CD14-positive monocyte (primary cell): ENCODE results near the gene NLRP4. TPM values are rescaled to one million over a fixed set of nuclear protein-coding genes. Genes with fewer than 3 reads are reported as not detected.

Source experiments
- DNase-seq, 3 donors: peaks; one replicate each; pipeline ENCODE4 v3.0.0-alpha.2; 2011 to 2022
- H2AFZ ChIP-seq: 2 replicates; pipeline ENCODE4 v1.6.0; 2012; ENCODE audit warnings: mild to moderate bottlenecking, low read depth, low read length, inconsistent platforms; ENCODE audit not compliant: insufficient read depth, poor library complexity, severe bottlenecking
- H3K27ac ChIP-seq, 2 donors: 1 replicate in 1 of 2; 2 replicates in 1 of 2; pipeline ENCODE4 v1.5.1; 2012 to 2013; ENCODE audit warnings: low read length in 2 of 2, control low read depth in 1 of 2, inconsistent platforms in 1 of 2, low read depth in 1 of 2, mild to moderate bottlenecking in 1 of 2
- H3K27me3 ChIP-seq, 2 donors: one replicate each; pipeline versions ENCODE4 v1.6.0 to v1.6.1; 2011 to 2013; ENCODE audit warnings: low read length in 2 of 2; ENCODE audit not compliant: control insufficient read depth in 2 of 2, insufficient read depth in 2 of 2
- H3K36me3 ChIP-seq, 2 donors: replicated peaks in 1 of 2; 1 replicate in 1 of 2; 2 replicates in 1 of 2; pipeline versions ENCODE4 v1.5.1 to v1.6.1; 2012 to 2013; ENCODE audit warnings: low read length in 2 of 2, control low read depth in 1 of 2, inconsistent platforms in 1 of 2, mild to moderate bottlenecking in 1 of 2; ENCODE audit not compliant: insufficient read depth in 2 of 2, control insufficient read depth in 1 of 2
- H3K4me1 ChIP-seq, 2 donors: 1 replicate in 1 of 2; 2 replicates in 1 of 2; pipeline versions ENCODE4 v1.5.1 to v1.6.1; 2012 to 2013; ENCODE audit warnings: low read length in 2 of 2, control low read depth in 1 of 2, inconsistent platforms in 1 of 2, mild to moderate bottlenecking in 1 of 2, moderate library complexity in 1 of 2; ENCODE audit not compliant: insufficient read depth in 2 of 2, control insufficient read depth in 1 of 2
- H3K4me2 ChIP-seq: replicated peaks from 2 replicates; pipeline ENCODE3; 2012; ENCODE audit warnings: low read length, moderate library complexity, mild to moderate bottlenecking; ENCODE audit not compliant: poor library complexity, severe bottlenecking; ENCODE audit errors: extremely low read depth
- H3K4me3 ChIP-seq, 3 experiments: fragments of 200-600 bp in 1 of 3; sonication (generic) in 1 of 3; replicated peaks in 1 of 3; 1 replicate in 2 of 3; 2 replicates in 1 of 3; pipeline ENCODE4 v1.5.1; 2011 to 2013; ENCODE audit warnings: low read length in 3 of 3, mild to moderate bottlenecking in 3 of 3, control low read depth in 2 of 3, low read depth in 2 of 3, inconsistent platforms in 1 of 3, moderate library complexity in 1 of 3
- H3K79me2 ChIP-seq: 2 replicates; pipeline ENCODE4 v1.6.0; 2012; ENCODE audit warnings: mild to moderate bottlenecking, control low read depth, inconsistent platforms, low read length, moderate library complexity; ENCODE audit not compliant: insufficient read depth
- H3K9ac ChIP-seq: 2 replicates; pipeline ENCODE4 v1.6.0; 2017; ENCODE audit warnings: low read length, mild to moderate bottlenecking; ENCODE audit not compliant: insufficient read depth, poor library complexity, severe bottlenecking
- H3K9me3 ChIP-seq, 2 donors: replicated peaks in 1 of 2; 1 replicate in 1 of 2; 2 replicates in 1 of 2; pipeline versions ENCODE4 v1.5.1 to v1.6.1; 2012 to 2013; ENCODE audit warnings: low read length in 2 of 2, control low read depth in 1 of 2; ENCODE audit not compliant: control insufficient read depth in 1 of 2, insufficient read depth in 1 of 2
- H4K20me1 ChIP-seq: 2 replicates; pipeline ENCODE4 v1.6.0; 2012; ENCODE audit warnings: mild to moderate bottlenecking, low read length, control low read depth, moderate library complexity; ENCODE audit not compliant: insufficient read depth
- H3K27ac Mint-ChIP-seq, 7 donors: one replicate each; pipeline ENCODE4 v1.8.0; 2020; ENCODE audit warnings: mild to moderate bottlenecking in 7 of 7, mixed read lengths in 7 of 7, moderate library complexity in 6 of 7, inconsistent platforms in 2 of 7
- H3K27me3 Mint-ChIP-seq, 3 donors: one replicate each; pipeline ENCODE4 v1.8.0; 2021 to 2022; ENCODE audit warnings: low read depth in 3 of 3, mild to moderate bottlenecking in 3 of 3, mixed read lengths in 3 of 3, moderate library complexity in 3 of 3, inconsistent platforms in 1 of 3
- H3K36me3 Mint-ChIP-seq, 2 donors: one replicate each; pipeline ENCODE4 v1.8.0; 2020; ENCODE audit warnings: mixed read lengths in 2 of 2, inconsistent platforms in 1 of 2, mild to moderate bottlenecking in 1 of 2
- H3K4me1 Mint-ChIP-seq: one replicate; pipeline ENCODE4 v1.8.0; 2020; ENCODE audit warnings: mild to moderate bottlenecking, mixed read lengths
- H3K4me3 Mint-ChIP-seq, 2 donors: one replicate each; pipeline ENCODE4 v1.8.0; 2020; ENCODE audit warnings: mild to moderate bottlenecking in 2 of 2, mixed read lengths in 2 of 2, moderate library complexity in 1 of 2
- H3K9me3 Mint-ChIP-seq, 7 donors: one replicate each; pipeline ENCODE4 v1.8.0; 2020 to 2022; ENCODE audit warnings: mixed read lengths in 7 of 7, mild to moderate bottlenecking in 6 of 7, moderate library complexity in 6 of 7, inconsistent platforms in 2 of 7
- CTCF ChIP-seq: fragments of 200-600 bp; IDR thresholded peaks from one replicate; pipeline ENCODE4 v1.8.0; 2022; ENCODE audit warnings: antibody characterized with exemption, mild to moderate bottlenecking
- WGBS: methylation state at CpG from one replicate; pipeline ENCODE4 v1.1.5; 2013; ENCODE audit warnings: missing lambda C conversion rate; ENCODE audit not compliant: insufficient coverage; 5-methylcytosine and 5-hydroxymethylcytosine counted together
- intact Hi-C, 2 donors: fragments of 100-400 bp; cut with micrococcal nuclease; formaldehyde crosslinking; loops; one replicate each; pipeline versions ENCODE4 v1.15.0 to v1.15.1; 2023
- polyA plus RNA-seq, 3 donors: library from polyadenylated mRNA; depleted of rRNA in 1 of 3; unstranded in 2 of 3; stranded (reverse) in 1 of 3; fragments of 300-500 nt in 2 of 3; fragments of >200 nt in 1 of 3; fragmentation: Illumina TruSeq in 2 of 3; gene quantifications; 1 replicate in 2 of 3; 2 replicates in 1 of 3; pipeline ENCODE4 v1.2.3, GENCODE V29; 2012 to 2021

Gene NLRP4
- polyA plus RNA-seq, 3 donors = not detected

- no peaks in the 10 kb centered on the region for H3K36me3 Mint-ChIP-seq
- Histone ChIP-seq H3K9me3 (peaks cover 20 to 25% of the 10 kb centered on the region in 2 donors), H3K4me3 (no peak overlapping the region), H3K4me1 (no peaks in the 10 kb centered on the region), H3K27me3 (no peaks in the 10 kb centered on the region), H2AFZ (no peak overlapping the region), H3K36me3 (no peaks in the 10 kb centered on the region), H3K9ac (no peak overlapping the region), H3K4me2 (no peak overlapping the region), H3K79me2 (no peaks in the 10 kb centered on the region), H3K27ac (no peak overlapping the region), H4K20me1 (no peaks in the 10 kb centered on the region)
- H3K9me3 Mint-ChIP-seq = peaks cover 16 to 52% (median 40%) of the 10 kb centered on the region in 7 donors
- WGBS = 85% methylated on average over 1 of the region's 3 CpGs
- no peak for TF ChIP-seq CTCF
- intact Hi-C loops = no loop called here
- no peak overlapping the region for H3K27ac Mint-ChIP-seq
- no peak for DNase-seq
- H3K27me3 Mint-ChIP-seq = peaks cover 0 to 3% (median 0%) of the 10 kb centered on the region in 3 donors
- H3K4me3 Mint-ChIP-seq = no peak overlapping the region
- H3K4me1 Mint-ChIP-seq = no peaks in the 10 kb centered on the region
Observed at GRCh38 chr19:55838251-55838650, 1.9 kb downstream of the NLRP4 start.

- Mint-ChIP-seq H3K27me3 (peaks cover 0 to 3% (median 0%) of the 10 kb centered on the region in 3 donors), H3K9me3 (peaks cover 18 to 55% (median 40%) of the 10 kb centered on the region in 7 donors)
- WGBS = 80% methylated on average over 1 of the region's 4 CpGs
Observed at GRCh38 chr19:55838906-55839305, 2.6 kb downstream of the NLRP4 start.

More at GRCh38 chr19:55838906-55839305, 2.6 kb downstream of the NLRP4 start:
- Mint-ChIP-seq H3K4me1 (no peaks in the 10 kb centered on the region), H3K4me3 (no peak overlapping the region), H3K27ac (no peak overlapping the region), H3K36me3 (no peaks in the 10 kb centered on the region)
- H3K79me2 ChIP-seq = no peaks in the 10 kb centered on the region
- peaks cover 20 to 27% of the 10 kb centered on the region in 2 donors for H3K9me3 ChIP-seq
- no peak overlapping the region for H3K4me3 ChIP-seq
- H2AFZ ChIP-seq = no peak overlapping the region
- no peaks in the 10 kb centered on the region for H3K36me3 ChIP-seq
- no peaks in the 10 kb centered on the region for H3K27me3 ChIP-seq
- no peaks in the 10 kb centered on the region for H4K20me1 ChIP-seq
- H3K4me1 ChIP-seq = no peaks in the 10 kb centered on the region
- H3K27ac ChIP-seq = no peak overlapping the region
- intact Hi-C loops = no loop called here
- H3K9ac ChIP-seq = no peak overlapping the region
- TF ChIP-seq CTCF = no peak
- no peak overlapping the region for H3K4me2 ChIP-seq
- DNase-seq = no peak
